ENCODE data around the gene C1orf35.

Gene C1orf35

DNA sequence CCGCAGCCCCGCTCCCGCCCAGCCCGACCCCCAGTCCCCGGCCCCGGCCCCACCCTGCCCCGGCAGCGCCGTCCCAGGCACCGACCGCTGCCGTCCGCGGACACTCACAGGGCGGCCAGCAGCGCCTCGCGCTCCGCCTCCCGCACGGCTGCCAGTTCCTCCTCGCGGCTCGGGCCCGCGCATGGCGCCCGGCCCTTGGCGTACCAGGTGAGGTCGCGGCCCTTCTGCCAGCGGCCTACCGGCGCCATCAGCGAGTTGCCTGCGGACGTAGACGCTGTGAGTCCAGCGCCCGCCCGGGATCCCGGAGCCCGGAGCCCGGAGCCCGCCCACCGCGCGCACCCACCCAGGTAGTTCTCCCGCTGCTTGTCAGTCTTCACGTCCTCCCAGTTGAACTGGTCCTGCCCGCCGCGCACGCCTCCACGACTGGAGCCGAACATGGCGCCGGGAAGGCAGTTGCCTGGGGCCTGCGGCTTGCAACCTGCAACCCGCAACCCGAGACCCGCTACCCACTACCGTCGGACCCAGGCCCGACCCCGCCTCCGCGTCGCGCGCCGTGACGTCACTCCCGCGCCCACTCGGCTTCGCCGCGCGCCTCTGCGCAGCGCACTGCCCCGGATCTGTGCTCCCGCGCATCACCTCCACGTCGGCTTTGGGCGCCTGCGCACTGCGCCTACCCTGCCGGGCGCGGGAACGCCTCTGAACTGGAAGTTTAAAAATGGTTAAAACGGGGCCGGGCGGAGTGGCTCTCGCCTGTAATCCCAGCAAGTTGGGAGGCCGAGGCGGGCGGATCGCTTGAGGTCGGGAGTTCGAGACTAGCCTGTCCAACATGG, at the start of gene C1orf35:
C1orf35 (minus strand) TSS at position 535 of the 830 bp plus-strand sequence; CDS start at position 437, 98 bp downstream.
- peak within 1 kb of the TSS; percentile 92 for H3K4me3 Mint-ChIP-seq
- DNase-seq (ENCODE audit: low spot score), result peak; percentile 96
- peaks cover 25% of the 10 kb centered on the region for H3K36me3 Mint-ChIP-seq (ENCODE audit: low read depth)
- no peaks in the 10 kb centered on the region for H3K27me3 Mint-ChIP-seq (ENCODE audit: low read depth)
- H3K9me3 Mint-ChIP-seq, result no peaks in the 10 kb centered on the region
- H3K27ac Mint-ChIP-seq, result peak within 1 kb of the TSS; percentile 96
- H3K4me1 Mint-ChIP-seq (ENCODE audit: low read depth), result peaks cover 18% of the 10 kb centered on the region

DNA sequence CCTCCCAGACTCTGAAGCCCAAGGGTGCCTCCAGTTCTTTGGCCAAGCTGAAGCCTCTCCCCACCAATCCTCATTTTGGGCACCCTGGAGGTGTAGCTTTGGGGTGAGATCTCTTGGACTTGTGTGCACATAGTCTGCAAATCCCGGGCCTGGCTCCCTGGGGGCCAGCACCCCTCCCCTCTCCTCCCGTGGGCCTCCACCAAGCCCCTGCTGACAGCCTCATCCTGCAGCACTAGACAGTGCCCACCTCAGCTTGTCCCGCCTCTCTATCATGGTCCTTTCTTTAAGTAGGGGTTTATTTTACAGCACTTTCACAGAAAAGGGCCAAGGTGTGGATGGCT, 49.8 kb upstream of the C1orf35 start:
- Mint-ChIP-seq H3K4me3 (no peak overlapping the region), H3K36me3 (ENCODE audit: low read depth) (no peaks in the 10 kb centered on the region), H3K27ac (no peak overlapping the region), H3K4me1 (ENCODE audit: low read depth) (peaks cover 10% of the 10 kb centered on the region), H3K9me3 (no peaks in the 10 kb centered on the region), H3K27me3 (ENCODE audit: low read depth) (no peaks in the 10 kb centered on the region)
- no peak for DNase-seq (ENCODE audit: low spot score)

DNA sequence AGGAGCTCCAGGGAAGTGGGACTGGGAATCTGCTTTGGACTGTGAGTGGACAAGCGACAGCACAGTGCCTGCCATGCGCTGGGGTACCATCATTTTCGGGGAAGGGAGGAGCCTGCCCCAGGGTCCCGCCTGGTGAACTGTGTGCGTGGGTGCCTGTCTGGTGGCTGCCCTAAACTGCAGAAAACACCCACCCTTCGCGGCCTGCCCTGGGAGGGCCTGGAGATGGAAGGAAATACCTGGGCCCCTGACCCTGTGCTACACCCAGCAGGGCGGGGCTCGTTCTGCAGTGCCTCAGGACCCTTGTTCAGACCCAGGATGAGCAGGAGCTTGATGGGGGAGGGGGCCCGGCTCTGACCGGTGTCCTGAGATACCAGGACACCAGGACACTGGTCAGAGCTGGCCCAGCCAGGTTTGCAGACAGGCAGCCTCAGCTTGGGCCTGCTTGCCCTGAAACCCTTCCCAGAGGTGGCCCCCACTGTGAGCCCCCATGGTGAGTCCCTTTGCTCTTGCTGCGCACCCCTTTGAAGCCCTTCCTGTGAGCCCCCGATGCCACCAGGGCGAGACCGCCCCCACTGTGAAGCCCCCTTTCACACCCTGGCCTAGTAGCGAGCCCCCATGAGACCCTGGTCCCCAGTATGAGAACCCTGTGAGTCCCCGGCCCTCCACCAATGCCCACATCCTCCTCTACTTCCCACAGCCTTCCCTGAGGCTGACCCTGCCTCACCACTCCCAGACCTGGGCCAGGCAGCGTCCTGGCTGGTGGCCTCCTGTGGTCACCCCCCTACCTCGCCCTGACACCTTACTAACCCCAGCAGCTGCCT, 49.2 kb upstream of the C1orf35 start:
- H3K4me1 Mint-ChIP-seq (ENCODE audit: low read depth), result peaks cover 10% of the 10 kb centered on the region
- no peak overlapping the region for H3K27ac Mint-ChIP-seq

DNA sequence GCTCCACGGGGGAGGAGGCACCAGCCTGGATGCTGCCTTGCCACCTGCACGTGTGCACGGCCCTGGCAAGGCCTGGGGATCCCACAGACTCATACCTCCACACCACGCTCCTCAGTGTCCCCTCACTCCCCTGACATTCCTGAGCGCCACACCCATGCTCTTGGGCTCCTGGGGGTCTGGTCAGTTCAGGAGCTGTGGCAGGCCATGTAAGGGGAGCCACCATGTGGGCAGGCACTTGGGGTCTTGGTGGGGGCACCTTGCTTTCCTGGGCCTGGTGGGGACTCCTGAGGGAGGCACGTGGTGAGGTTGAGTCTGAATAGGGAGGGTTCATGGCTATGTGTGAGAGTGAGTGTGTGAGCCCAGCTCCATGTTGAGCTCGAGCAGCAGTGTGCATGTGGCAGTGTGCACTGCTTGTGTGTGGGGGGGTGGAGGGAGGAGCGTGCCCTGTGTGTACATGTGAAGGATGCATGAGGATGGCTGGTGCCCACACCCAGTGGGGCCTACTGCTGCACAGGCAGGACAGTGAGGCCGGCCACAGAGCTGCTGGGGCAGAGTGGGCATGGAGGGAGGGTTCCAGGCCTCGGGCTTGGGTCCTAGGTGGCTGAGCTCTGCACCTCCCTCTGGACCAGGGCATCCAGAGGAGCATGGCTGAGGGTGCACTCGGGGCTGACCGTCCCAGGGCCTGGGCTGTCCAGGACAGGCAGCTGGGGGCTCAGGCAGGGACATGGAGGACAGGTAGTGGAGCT, 48.2 kb upstream of the C1orf35 start:
- Mint-ChIP-seq H3K27me3 (ENCODE audit: low read depth) (no peaks in the 10 kb centered on the region), H3K4me3 (no peak overlapping the region), H3K4me1 (ENCODE audit: low read depth) (peaks cover 8% of the 10 kb centered on the region), H3K27ac (peak overlapping the region; percentile 17), H3K9me3 (no peaks in the 10 kb centered on the region), H3K36me3 (ENCODE audit: low read depth) (peaks cover 2% of the 10 kb centered on the region)
- no peak for DNase-seq (ENCODE audit: low spot score)

More for the DNA sequence above, 49.2 kb upstream of the C1orf35 start:
- Mint-ChIP-seq H3K4me3 (no peak overlapping the region), H3K27me3 (ENCODE audit: low read depth) (no peaks in the 10 kb centered on the region), H3K9me3 (no peaks in the 10 kb centered on the region), H3K36me3 (ENCODE audit: low read depth) (no peaks in the 10 kb centered on the region)
- DNase-seq (ENCODE audit: low spot score), result no peak

DNA sequence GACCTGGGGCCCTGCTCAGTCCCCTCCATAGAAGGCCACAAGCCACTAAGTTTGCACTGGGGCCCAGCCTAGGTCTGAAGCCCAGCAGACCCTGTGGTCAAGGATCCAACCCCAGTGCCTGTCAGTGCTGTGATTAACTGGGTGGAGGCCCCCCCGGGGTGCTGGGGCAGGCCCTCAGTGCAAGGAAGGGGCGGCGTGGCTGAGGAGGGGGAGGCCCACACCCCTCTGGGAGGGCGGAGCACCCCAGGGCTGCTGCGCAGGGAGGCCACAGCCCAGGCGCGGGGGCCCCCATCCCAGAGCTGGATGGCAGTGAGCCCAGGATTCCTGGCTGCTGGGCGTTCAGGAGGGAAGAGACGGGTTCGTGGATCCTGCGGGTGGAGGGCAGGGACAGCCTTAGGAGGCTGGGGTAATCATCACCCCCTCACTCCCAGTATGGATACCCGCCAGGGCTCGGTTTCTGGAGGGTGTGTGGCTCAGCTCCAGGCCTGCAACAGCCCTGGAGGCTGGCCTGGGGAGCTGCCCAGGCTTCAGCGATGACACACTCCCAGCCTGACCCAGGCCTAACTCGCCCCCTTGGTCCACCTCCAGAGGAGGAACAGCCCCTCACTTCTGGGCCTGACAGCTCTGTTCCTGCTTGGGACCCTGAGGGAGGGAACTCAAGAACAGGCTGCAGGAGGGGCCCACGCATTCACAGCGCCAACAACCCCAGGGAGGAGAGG, 47.5 kb upstream of the C1orf35 start:
- H3K27ac Mint-ChIP-seq, result no peak overlapping the region
- H3K9me3 Mint-ChIP-seq, result no peaks in the 10 kb centered on the region
- DNase-seq (ENCODE audit: low spot score), result no peak
- H3K27me3 Mint-ChIP-seq (ENCODE audit: low read depth), result no peaks in the 10 kb centered on the region
- H3K4me3 Mint-ChIP-seq, result no peak overlapping the region
- H3K36me3 Mint-ChIP-seq (ENCODE audit: low read depth), result peaks cover 4% of the 10 kb centered on the region
- peaks cover 8% of the 10 kb centered on the region for H3K4me1 Mint-ChIP-seq (ENCODE audit: low read depth)

DNA sequence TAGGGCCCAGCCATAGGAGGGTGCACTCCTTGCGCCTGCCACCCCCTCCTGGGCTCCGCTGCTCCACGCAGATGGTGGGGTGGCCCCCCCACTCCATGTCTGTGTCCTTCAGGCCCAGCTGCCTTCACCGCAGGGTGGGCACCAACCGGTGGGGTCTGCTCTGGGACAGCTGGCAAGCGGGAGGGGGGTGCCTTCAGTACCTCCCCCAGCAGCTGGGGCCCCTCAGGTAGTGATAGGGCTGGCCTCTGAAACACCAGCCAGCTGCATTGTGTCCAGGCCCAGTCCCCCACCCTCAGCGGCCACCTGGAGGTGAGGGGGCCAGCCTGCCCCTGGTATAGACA, 47.0 kb upstream of the C1orf35 start:
- no peaks in the 10 kb centered on the region for H3K27me3 Mint-ChIP-seq (ENCODE audit: low read depth)
- H3K4me1 Mint-ChIP-seq (ENCODE audit: low read depth), result peaks cover 7% of the 10 kb centered on the region
- H3K9me3 Mint-ChIP-seq, result no peaks in the 10 kb centered on the region
- no peak overlapping the region for H3K4me3 Mint-ChIP-seq
- peaks cover 4% of the 10 kb centered on the region for H3K36me3 Mint-ChIP-seq (ENCODE audit: low read depth)
- H3K27ac Mint-ChIP-seq, result no peak overlapping the region
- DNase-seq (ENCODE audit: low spot score), result no peak

DNA sequence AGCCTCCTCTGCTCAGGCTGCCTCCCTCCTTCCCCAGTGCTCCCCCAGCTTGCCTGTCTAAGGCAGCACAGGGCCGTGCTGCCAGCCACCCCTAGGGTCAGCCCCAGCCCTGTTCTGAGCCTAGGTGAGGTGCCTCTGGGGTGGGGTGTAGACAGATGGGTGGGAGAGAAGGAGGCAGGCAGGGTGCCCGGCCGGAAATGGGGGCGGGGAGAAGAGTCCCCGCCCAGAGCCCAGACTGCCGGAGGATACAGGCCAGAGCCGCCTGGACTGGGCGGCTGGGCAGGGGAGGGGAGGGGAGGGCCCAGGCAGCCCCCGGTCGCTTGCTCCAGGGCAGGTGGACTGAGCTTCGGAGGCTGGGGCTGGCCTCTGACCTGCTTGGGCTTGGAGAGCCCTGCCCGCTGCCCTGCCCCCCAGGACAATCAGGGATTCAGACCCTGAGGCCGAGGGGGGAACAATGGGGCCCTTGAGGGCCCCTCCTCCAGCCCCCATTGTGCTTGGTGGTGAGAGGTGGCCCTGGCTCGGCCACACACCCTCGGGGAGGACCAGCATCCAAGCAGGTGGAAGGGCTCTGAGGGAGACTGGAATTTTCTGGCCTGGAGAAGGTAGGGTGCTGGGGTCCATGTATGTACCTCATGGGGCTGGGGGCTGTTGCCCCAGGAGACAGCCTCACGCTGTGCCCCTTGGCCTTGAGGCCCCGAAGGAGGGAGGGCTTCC, 46.4 kb upstream of the C1orf35 start, which contains the start of gene GJC2:
GJC2 (plus strand) TSS at position 525 of the 714 bp plus-strand sequence. CDS start 7,829 bp downstream, outside the sequence.
- H3K4me3 Mint-ChIP-seq, result no peak within 1 kb of the TSS
- H3K27ac Mint-ChIP-seq, result no peak within 1 kb of the TSS
- DNase-seq (ENCODE audit: low spot score), result no peak
- H3K36me3 Mint-ChIP-seq (ENCODE audit: low read depth), result peaks cover 4% of the 10 kb centered on the region
- no peaks in the 10 kb centered on the region for H3K27me3 Mint-ChIP-seq (ENCODE audit: low read depth)
- H3K4me1 Mint-ChIP-seq (ENCODE audit: low read depth), result peaks cover 2% of the 10 kb centered on the region
- H3K9me3 Mint-ChIP-seq, result no peaks in the 10 kb centered on the region

DNA sequence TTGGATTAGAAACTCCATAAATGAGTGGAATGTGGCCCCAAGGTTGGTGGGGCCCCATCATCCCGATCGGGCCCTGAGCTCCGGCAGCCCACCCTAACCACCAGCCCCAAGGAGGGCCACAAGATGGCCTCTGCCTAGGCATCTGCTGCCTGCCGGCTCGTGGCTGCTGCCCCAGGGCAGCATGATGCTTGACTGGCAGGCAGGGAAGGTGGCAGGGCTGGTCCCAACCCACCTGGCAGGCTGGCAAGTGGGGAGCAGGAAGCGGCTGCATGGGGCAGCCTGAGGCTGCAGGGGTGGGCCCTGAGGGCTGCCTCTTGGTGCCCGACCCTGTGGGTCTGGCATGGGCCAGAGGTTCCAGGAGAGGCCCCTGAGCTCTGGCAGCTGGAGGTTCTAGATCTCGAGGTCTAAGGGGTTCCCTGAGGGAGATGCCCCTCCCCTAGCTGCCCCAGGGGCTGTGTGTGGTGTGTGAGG, 45.8 kb upstream of the C1orf35 start:
- Mint-ChIP-seq H3K9me3 (no peaks in the 10 kb centered on the region), H3K27me3 (ENCODE audit: low read depth) (no peaks in the 10 kb centered on the region), H3K4me3 (no peak overlapping the region), H3K36me3 (ENCODE audit: low read depth) (peaks cover 4% of the 10 kb centered on the region), H3K27ac (no peak overlapping the region), H3K4me1 (ENCODE audit: low read depth) (peaks cover 3% of the 10 kb centered on the region)
- no peak for DNase-seq (ENCODE audit: low spot score)

DNA sequence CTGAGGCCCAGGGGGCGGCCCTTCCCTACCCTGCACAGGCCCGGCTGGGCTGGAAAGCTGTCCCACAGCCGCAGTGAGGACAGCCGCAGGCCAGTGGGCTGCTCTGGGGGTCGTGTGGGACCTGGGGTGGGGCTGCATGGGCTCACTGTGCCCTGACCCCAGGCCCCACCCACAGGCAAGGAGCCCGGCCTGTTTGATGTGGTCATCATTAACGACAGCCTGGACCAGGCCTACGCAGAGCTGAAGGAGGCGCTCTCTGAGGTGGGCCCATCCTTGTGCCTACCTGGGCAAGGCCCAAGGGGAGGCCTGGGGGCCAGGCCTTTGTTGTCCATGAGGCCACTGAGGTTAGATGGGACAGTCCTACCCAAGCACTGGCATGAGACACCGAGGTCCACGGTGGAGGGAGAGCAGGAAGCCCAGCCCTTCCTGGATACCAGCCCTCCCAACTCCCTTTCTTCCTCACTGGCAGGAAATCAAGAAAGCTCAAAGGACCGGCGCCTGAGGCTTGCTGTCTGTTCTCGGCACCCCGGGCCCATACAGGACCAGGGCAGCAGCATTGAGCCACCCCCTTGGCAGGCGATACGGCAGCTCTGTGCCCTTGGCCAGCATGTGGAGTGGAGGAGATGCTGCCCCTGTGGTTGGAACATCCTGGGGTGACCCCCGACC, 45.2 kb upstream of the C1orf35 start:
- Mint-ChIP-seq H3K9me3 (no peaks in the 10 kb centered on the region), H3K4me3 (no peak overlapping the region)
- DNase-seq (ENCODE audit: low spot score), result no peak

DNA sequence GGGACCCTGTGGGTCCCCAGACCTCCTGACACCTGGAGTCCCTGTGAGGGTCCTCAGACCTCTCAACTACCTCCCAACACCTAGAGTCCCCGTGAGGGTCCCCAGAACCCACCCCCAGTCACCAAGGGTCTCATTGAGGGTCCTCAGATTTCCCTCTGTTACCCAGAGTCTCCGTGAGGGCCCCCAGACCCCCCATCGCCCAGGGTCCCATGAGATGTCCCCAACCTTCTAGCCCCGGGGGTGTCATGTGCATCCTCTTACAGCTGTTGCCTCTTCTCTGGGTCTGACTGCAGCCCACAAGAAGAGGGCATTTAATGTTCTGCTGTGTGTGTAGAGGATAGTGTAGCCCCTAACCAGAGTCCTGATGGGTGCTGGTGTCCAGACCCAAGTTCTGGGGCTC, 44.6 kb upstream of the C1orf35 start:
- H3K4me1 Mint-ChIP-seq (ENCODE audit: low read depth), result peaks cover 13% of the 10 kb centered on the region
- H3K27ac Mint-ChIP-seq, result no peak overlapping the region

More for the DNA sequence above, 45.2 kb upstream of the C1orf35 start:
- no peaks in the 10 kb centered on the region for H3K27me3 Mint-ChIP-seq (ENCODE audit: low read depth)
- peaks cover 8% of the 10 kb centered on the region for H3K4me1 Mint-ChIP-seq (ENCODE audit: low read depth)
- H3K27ac Mint-ChIP-seq, result no peak overlapping the region
- peaks cover 9% of the 10 kb centered on the region for H3K36me3 Mint-ChIP-seq (ENCODE audit: low read depth)

DNA sequence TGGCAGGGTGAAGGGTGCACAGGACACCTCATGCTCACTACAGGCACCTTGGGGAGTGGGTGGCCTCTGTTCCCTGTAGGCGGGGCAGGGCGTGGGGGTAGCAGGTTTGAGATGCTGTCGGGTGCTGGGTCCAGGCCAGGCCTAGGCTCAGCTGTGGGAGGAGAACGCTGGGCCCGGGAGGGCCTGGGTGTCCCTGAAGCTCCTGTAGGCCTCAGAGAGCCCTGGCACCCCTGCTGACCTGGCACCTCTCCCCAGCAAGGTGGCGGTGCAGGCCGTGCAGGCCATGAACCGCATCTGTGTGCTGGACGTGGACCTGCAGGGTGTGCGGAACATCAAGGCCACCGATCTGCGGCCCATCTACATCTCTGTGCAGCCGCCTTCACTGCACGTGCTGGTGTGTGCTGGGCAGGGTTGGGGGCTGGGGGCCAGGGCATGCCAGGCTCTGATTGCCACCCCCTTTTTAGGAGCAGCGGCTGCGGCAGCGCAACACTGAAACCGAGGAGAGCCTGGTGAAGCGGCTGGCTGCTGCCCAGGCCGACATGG, 44.1 kb upstream of the C1orf35 start:
- Mint-ChIP-seq H3K36me3 (ENCODE audit: low read depth) (peaks cover 11% of the 10 kb centered on the region), H3K9me3 (no peaks in the 10 kb centered on the region), H3K4me3 (no peak overlapping the region), H3K27me3 (ENCODE audit: low read depth) (no peaks in the 10 kb centered on the region), H3K4me1 (ENCODE audit: low read depth) (peaks cover 17% of the 10 kb centered on the region), H3K27ac (no peak overlapping the region)
- DNase-seq (ENCODE audit: low spot score), result no peak

More for the DNA sequence above, 44.6 kb upstream of the C1orf35 start:
- H3K9me3 Mint-ChIP-seq, result no peaks in the 10 kb centered on the region
- DNase-seq (ENCODE audit: low spot score), result no peak
- H3K27me3 Mint-ChIP-seq (ENCODE audit: low read depth), result no peaks in the 10 kb centered on the region
- no peak overlapping the region for H3K4me3 Mint-ChIP-seq
- H3K36me3 Mint-ChIP-seq (ENCODE audit: low read depth), result peaks cover 9% of the 10 kb centered on the region

DNA sequence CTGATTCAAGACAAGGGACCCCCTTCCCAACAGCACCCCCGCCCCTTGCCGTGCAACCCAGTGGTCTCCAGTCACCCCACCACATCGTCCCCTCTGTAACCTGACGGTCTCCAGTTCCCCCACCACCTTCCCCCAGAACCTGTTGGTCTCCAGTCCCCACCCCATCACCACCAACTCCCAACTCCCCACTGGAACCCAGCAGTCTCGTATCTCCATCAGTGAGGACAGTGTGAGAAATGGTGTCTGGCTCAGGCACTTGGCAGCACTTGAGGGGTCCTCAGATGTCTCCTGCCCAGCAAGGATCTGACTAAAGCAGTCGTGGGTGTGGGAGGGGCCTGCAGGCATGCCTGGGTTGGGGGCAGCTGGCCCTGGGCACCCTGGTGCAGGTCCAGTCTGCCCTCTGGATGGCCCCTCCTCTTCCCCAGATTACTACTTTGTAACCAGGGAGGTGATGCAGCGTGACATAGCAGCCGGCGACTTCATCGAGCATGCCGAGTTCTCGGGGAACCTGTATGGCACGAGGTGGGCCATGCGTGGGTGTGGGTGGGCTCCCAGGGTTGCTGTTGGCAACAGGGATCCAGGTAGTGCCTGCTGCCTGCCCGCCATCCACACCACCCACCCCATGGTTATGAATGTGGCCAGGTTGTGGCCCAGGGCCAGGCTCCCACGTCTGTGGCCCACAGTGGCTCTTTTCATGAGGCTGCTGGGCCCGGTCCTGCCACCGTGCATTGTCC, 43.5 kb upstream of the C1orf35 start:
- H3K27ac Mint-ChIP-seq, result no peak overlapping the region
- no peaks in the 10 kb centered on the region for H3K9me3 Mint-ChIP-seq
- H3K36me3 Mint-ChIP-seq (ENCODE audit: low read depth), result peaks cover 11% of the 10 kb centered on the region
- no peak for DNase-seq (ENCODE audit: low spot score)
- no peaks in the 10 kb centered on the region for H3K27me3 Mint-ChIP-seq (ENCODE audit: low read depth)
- peaks cover 23% of the 10 kb centered on the region for H3K4me1 Mint-ChIP-seq (ENCODE audit: low read depth)
- no peak overlapping the region for H3K4me3 Mint-ChIP-seq
